Measurements from ENCODE around the gene IRGC. TPM values are rescaled to one million over a fixed set of nuclear protein-coding genes. Genes with fewer than 3 reads are reported as not detected.

The IRGC gene
- total RNA-seq, 1 experiment from 2014 or later, result not detected

DNA sequence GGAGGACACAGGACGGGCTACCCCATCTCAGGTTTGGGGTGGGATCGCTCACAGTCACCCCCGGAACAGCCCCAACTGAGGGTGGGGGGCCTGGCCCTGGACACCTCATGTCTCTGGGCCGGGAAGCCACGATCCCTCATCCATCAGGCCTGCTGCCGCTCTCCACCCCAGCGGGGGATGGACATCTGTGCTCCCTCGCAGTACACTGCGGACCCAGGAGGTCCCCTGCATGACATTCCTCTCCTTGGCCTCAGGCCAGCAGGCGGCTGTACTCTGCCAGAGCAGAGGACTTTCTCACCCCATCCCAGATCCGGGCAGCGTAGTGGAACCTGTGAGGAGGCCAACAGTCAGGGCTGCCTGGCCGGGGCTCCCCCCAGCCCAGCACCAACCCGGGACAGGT is 15.5 kb downstream of the IRGC start (continued):
- TF ChIP-seq NR2C2 (CRISPR knock-in tag; IDR thresholded peaks at IDR 0.05), result no peak

DNA sequence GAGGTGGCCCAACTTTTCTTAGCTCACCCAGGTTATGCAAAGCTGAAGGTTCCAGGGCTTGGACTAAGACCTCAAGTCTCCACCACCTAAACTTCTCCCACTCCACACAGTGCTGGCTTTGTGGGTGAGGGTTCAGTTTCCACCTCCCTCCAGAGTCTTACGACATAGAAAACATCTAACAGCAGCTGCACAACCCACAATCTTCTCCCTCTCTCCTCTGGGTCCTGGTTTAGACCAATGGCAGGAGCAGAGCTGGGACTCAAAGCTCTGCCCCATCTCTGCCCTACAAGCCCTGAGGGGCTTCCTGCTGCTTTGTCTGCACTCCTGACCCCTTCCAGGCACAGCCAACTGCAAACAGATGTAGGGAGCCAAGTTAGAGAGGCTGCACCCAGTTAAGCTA is 16.0 kb downstream of the IRGC start:
- TF ChIP-seq GABPB1 (CRISPR knock-in tag; IDR thresholded peaks at IDR 0.05) (no peak), FOXJ3 (CRISPR knock-in tag; IDR thresholded peaks at IDR 0.05; ENCODE audit: borderline replicate concordance) (no peak), CREB1 (CRISPR knock-in tag; IDR thresholded peaks at IDR 0.05) (no peak)
- TF ChIP-seq, protein P1, sequence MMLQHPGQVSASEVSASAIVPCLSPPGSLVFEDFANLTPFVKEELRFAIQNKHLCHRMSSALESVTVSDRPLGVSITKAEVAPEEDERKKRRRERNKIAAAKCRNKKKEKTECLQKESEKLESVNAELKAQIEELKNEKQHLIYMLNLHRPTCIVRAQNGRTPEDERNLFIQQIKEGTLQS (CRISPR knock-in tag; conservative IDR thresholded peaks at IDR 0.05), result no peak
- TF ChIP-seq, protein P2, sequence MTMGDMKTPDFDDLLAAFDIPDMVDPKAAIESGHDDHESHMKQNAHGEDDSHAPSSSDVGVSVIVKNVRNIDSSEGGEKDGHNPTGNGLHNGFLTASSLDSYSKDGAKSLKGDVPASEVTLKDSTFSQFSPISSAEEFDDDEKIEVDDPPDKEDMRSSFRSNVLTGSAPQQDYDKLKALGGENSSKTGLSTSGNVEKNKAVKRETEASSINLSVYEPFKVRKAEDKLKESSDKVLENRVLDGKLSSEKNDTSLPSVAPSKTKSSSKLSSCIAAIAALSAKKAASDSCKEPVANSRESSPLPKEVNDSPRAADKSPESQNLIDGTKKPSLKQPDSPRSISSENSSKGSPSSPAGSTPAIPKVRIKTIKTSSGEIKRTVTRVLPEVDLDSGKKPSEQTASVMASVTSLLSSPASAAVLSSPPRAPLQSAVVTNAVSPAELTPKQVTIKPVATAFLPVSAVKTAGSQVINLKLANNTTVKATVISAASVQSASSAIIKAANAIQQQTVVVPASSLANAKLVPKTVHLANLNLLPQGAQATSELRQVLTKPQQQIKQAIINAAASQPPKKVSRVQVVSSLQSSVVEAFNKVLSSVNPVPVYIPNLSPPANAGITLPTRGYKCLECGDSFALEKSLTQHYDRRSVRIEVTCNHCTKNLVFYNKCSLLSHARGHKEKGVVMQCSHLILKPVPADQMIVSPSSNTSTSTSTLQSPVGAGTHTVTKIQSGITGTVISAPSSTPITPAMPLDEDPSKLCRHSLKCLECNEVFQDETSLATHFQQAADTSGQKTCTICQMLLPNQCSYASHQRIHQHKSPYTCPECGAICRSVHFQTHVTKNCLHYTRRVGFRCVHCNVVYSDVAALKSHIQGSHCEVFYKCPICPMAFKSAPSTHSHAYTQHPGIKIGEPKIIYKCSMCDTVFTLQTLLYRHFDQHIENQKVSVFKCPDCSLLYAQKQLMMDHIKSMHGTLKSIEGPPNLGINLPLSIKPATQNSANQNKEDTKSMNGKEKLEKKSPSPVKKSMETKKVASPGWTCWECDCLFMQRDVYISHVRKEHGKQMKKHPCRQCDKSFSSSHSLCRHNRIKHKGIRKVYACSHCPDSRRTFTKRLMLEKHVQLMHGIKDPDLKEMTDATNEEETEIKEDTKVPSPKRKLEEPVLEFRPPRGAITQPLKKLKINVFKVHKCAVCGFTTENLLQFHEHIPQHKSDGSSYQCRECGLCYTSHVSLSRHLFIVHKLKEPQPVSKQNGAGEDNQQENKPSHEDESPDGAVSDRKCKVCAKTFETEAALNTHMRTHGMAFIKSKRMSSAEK (CRISPR knock-in tag; IDR thresholded peaks at IDR 0.05; ENCODE audit: borderline replicate concordance), result no peak
- POLR2A ChIA-PET, result no interaction called here
- Mint-ChIP-seq H3K9me3 (no peaks in the 10 kb centered on the region), H3K27me3 (ENCODE audit: low read depth) (no peaks in the 10 kb centered on the region), H3K4me3 (no peak overlapping the region), H3K4me1 (no peaks in the 10 kb centered on the region), H3K36me3 (peaks cover 48% of the 10 kb centered on the region), H3K27ac (no peak overlapping the region)
- DNase-seq (ENCODE audit: low spot score) (no peak), ATAC-seq (no peak)
- CTCF ChIA-PET, result interaction anchor here (1.1 kb wide), 1 partner anchor 13 kb away, joined by 4 read pairs; no protein-coding TSS in a partner anchor

DNA sequence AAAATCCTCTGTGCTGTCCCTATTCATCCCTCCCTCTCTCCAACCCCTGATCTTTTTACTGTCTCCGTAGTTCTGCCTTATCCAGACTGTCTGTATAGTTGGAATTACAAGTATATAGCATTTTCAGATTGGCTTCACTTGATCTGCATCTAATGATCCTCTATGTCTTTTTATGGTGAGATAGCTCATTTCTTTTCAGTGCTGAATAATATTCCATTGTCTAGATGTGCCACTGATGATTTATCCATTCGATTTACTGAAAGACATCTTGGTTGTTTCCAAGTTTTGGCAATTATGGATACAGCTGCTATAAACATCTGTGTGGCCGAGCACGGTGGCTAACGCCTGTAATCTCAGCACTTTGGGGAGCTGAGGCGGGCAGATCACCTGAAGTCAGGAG is 19.1 kb downstream of the IRGC start:
- ChIA-PET POLR2A (no interaction called here), CTCF (interaction anchor here (0.7 to 1.4 kb wide), 2 partner anchors 10 to 83 kb away, joined by 3 to 4 read pairs; no protein-coding TSS in a partner anchor)
- Mint-ChIP-seq H3K36me3 (peaks cover 60% of the 10 kb centered on the region), H3K4me3 (no peak overlapping the region), H3K27ac (no peak overlapping the region), H3K4me1 (peaks cover 6% of the 10 kb centered on the region; the same call in 1 of the 2 replicates), H3K27me3 (ENCODE audit: low read depth) (no peaks in the 10 kb centered on the region), H3K9me3 (no peaks in the 10 kb centered on the region)
- TF ChIP-seq OVOL2 (CRISPR knock-in tag; IDR thresholded peaks at IDR 0.05; ENCODE audit: borderline replicate concordance) (no peak), SP1 (CRISPR knock-in tag; conservative IDR thresholded peaks at IDR 0.05) (no peak)
- TF ChIP-seq, protein P3, sequence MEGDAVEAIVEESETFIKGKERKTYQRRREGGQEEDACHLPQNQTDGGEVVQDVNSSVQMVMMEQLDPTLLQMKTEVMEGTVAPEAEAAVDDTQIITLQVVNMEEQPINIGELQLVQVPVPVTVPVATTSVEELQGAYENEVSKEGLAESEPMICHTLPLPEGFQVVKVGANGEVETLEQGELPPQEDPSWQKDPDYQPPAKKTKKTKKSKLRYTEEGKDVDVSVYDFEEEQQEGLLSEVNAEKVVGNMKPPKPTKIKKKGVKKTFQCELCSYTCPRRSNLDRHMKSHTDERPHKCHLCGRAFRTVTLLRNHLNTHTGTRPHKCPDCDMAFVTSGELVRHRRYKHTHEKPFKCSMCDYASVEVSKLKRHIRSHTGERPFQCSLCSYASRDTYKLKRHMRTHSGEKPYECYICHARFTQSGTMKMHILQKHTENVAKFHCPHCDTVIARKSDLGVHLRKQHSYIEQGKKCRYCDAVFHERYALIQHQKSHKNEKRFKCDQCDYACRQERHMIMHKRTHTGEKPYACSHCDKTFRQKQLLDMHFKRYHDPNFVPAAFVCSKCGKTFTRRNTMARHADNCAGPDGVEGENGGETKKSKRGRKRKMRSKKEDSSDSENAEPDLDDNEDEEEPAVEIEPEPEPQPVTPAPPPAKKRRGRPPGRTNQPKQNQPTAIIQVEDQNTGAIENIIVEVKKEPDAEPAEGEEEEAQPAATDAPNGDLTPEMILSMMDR (IDR thresholded peaks at IDR 0.05), result no peak
- TF ChIP-seq, protein P4, sequence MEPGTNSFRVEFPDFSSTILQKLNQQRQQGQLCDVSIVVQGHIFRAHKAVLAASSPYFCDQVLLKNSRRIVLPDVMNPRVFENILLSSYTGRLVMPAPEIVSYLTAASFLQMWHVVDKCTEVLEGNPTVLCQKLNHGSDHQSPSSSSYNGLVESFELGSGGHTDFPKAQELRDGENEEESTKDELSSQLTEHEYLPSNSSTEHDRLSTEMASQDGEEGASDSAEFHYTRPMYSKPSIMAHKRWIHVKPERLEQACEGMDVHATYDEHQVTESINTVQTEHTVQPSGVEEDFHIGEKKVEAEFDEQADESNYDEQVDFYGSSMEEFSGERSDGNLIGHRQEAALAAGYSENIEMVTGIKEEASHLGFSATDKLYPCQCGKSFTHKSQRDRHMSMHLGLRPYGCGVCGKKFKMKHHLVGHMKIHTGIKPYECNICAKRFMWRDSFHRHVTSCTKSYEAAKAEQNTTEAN (CRISPR knock-in tag; IDR thresholded peaks at IDR 0.05), result no peak
- ATAC-seq (no peak), DNase-seq (ENCODE audit: low spot score) (no peak)

DNA sequence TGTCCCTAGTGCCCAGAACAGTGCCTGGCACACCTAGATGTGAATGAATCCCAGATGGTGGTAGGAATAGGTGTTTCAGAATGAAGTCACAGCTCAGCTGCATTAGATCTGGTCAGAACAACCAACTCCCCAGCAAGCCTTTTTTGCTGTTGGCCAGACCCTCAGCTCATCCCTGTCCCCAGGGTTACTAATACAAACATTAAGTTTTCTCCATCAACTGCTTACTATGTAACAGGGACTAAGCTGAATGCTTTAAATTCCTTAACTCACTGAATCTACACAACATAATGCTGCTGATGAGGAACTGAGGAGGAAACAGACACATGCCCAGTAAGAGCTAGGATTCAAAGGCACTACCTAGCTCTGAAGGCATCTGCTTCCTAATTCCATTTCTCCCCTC is 20.1 kb downstream of the IRGC start:
- Mint-ChIP-seq H3K27me3 (ENCODE audit: low read depth) (no peaks in the 10 kb centered on the region), H3K4me1 (peaks cover 6% of the 10 kb centered on the region; the same call in 1 of the 2 replicates), H3K27ac (no peak overlapping the region), H3K36me3 (peaks cover 61% of the 10 kb centered on the region), H3K9me3 (no peaks in the 10 kb centered on the region), H3K4me3 (no peak overlapping the region)
- TF ChIP-seq SOX15 (CRISPR knock-in tag; IDR thresholded peaks at IDR 0.05), result no peak
- ChIA-PET POLR2A (no interaction called here), CTCF (interaction anchor here (1.7 to 2.3 kb wide), 2 partner anchors 10 to 31 kb away, joined by 8 to 11 read pairs; no protein-coding TSS in a partner anchor)
- no peak for ATAC-seq
- no peak for DNase-seq (ENCODE audit: low spot score)
